ENCODE data around the gene BECN2.
"Not testable (repeated sequence)": the region's sequence is repeated elsewhere in the genome, so short reads cannot be mapped to it uniquely, and the experiment has no call there.

- not testable (repeated sequence) for TF ChIP-seq CTCF, EP300, POLR2A (IDR thresholded peaks at IDR 0.05)
These were observed 30.9 kb downstream of the BECN2 start for GRCh38 chr1:241988389-241988930.
